LNCaP clone FGC (cell line): ENCODE data around the gene OR2A42.
"Not testable (repeated sequence)": the region's sequence is repeated elsewhere in the genome, so short reads cannot be mapped to it uniquely, and the experiment has no call there.

Experiments used
- DNase-seq: peaks from one replicate; pipeline ENCODE4 v3.0.0-alpha.2; 2011; ENCODE audit warnings: low read depth
- H3K4me3 ChIP-seq: 2 replicates; pipeline ENCODE4 v1.5.1; 2011; ENCODE audit warnings: mild to moderate bottlenecking, low read depth, low read length, control low read depth

OR2A42 gene

GRCh38 chr7:144238530-144239082 lies 799 bp downstream of the OR2A42 start:
- not testable (repeated sequence) for H3K4me3 ChIP-seq, DNase-seq

GRCh38 chr7:144233039-144233438 lies 6.4 kb downstream of the OR2A42 start:
- DNase-seq, H3K4me3 ChIP-seq: not testable (repeated sequence)

GRCh38 chr7:144231027-144231426 lies 8.4 kb downstream of the OR2A42 start:
- H3K4me3 ChIP-seq, DNase-seq: not testable (repeated sequence)

GRCh38 chr7:144228810-144229209 lies 10.6 kb downstream of the OR2A42 start:
- DNase-seq, H3K4me3 ChIP-seq: not testable (repeated sequence)

GRCh38 chr7:144226866-144227265 lies 12.5 kb downstream of the OR2A42 start:
- not testable (repeated sequence) for DNase-seq, H3K4me3 ChIP-seq

- not testable (repeated sequence) for H3K4me3 ChIP-seq, DNase-seq
Measured at GRCh38 chr7:144223675-144224074, 15.7 kb downstream of the OR2A42 start.

- not testable (repeated sequence) for H3K4me3 ChIP-seq, DNase-seq
Measured at GRCh38 chr7:144220531-144220930, 18.9 kb downstream of the OR2A42 start.

- H3K4me3 ChIP-seq, DNase-seq: not testable (repeated sequence)
Measured at GRCh38 chr7:144219149-144219548, 20.3 kb downstream of the OR2A42 start.

GRCh38 chr7:144218581-144218980 lies 20.8 kb downstream of the OR2A42 start:
- H3K4me3 ChIP-seq, DNase-seq: not testable (repeated sequence)

- DNase-seq: not testable (repeated sequence)
Measured at GRCh38 chr7:144217200-144217599, 22.2 kb downstream of the OR2A42 start.

GRCh38 chr7:144205306-144205705 lies 34.1 kb downstream of the OR2A42 start:
- DNase-seq, H3K4me3 ChIP-seq: not testable (repeated sequence)

More at GRCh38 chr7:144217200-144217599, 22.2 kb downstream of the OR2A42 start:
- not testable (repeated sequence) for H3K4me3 ChIP-seq

GRCh38 chr7:144203086-144203485 lies 36.3 kb downstream of the OR2A42 start:
- DNase-seq, H3K4me3 ChIP-seq: not testable (repeated sequence)

- DNase-seq, H3K4me3 ChIP-seq: not testable (repeated sequence)
Measured at GRCh38 chr7:144201978-144202377, 37.4 kb downstream of the OR2A42 start.

- H3K4me3 ChIP-seq, DNase-seq: not testable (repeated sequence)
Measured at GRCh38 chr7:144198934-144199333, 40.5 kb downstream of the OR2A42 start.

GRCh38 chr7:144195212-144195872 lies 44.1 kb downstream of the OR2A42 start, which contains the start of gene ARHGEF35:
Gene ARHGEF35 (minus strand): TSS chr7:144195833. CDS start chr7:144188383, 7,450 bp downstream.
- not testable (repeated sequence) for DNase-seq, H3K4me3 ChIP-seq

- H3K4me3 ChIP-seq, DNase-seq: not testable (repeated sequence)
Measured at GRCh38 chr7:144194453-144194852, 45.0 kb downstream of the OR2A42 start.

GRCh38 chr7:144193782-144194181 lies 45.6 kb downstream of the OR2A42 start:
- not testable (repeated sequence) for H3K4me3 ChIP-seq, DNase-seq

- not testable (repeated sequence) for DNase-seq, H3K4me3 ChIP-seq
Measured at GRCh38 chr7:144188578-144189171, 50.7 kb downstream of the OR2A42 start.

- not testable (repeated sequence) for H3K4me3 ChIP-seq, DNase-seq
Measured at GRCh38 chr7:144187848-144188247, 51.6 kb downstream of the OR2A42 start.

- DNase-seq, H3K4me3 ChIP-seq: not testable (repeated sequence)
Measured at GRCh38 chr7:144183166-144183565, 56.2 kb downstream of the OR2A42 start, which contains the start of gene CTAGE4. Gene CTAGE4 (plus strand): TSS chr7:144183466. CDS start chr7:144183504, 38 bp downstream.
